ENCODE results near the gene PADI1. TPM values are rescaled to one million over a fixed set of nuclear protein-coding genes. Genes with fewer than 3 reads are reported as not detected.

Gene PADI1
- total RNA-seq, 4 donors from 2014 or later, result 2.1 TPM; not detected in 3

DNA sequence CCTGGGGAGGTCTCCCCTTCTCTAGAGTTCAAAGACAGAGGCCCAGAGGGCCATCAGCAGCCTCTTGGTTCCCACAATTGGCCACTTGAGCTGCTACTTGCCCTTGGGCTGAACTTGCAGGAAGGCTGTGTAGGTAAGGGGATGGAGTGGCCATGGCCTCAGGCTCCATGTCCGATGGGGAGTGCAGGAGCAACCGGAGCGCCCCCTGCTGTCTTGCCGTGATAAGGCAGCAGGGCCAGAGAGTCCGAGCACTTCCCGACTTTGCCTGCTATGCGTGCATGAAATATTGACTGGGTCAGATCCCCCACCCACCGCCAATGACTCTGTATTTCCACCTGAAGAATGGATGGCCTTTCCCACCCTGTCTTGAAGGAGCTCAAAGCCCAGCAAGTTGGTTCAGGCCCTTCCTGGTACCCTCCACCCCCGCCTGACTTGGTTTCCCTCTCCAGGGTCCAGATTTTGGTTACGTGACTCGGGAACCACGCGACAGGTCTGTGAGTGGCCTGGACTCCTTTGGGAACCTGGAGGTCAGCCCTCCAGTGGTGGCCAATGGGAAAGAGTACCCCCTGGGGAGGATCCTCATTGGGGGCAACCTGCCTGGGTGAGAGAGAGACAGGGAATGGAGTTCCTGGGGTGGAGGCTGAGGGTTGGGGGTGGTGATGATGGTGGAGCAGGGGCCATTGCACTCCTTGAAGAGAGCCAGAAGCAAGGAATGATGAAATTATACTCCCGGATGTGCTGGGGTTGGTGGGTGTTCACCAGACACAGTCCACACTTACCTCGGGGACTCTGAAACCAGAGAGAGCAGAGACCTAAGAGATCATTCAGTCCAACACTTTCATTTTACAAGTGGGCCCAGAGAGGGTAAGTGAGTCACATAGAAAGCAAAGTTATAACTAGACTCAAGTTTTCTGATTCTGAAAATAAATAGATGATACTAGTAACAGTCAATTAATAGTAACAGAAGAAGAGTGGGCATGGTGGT lies 69.5 kb downstream of the PADI1 start:
- Histone ChIP-seq H3K4me3 (no peak overlapping the region), H3K27me3 (peaks cover 0 to 51% (median 0%) of the 10 kb centered on the region in 4 donors), H3K4me1 (no peaks in the 10 kb centered on the region), H3K36me3 (no peaks in the 10 kb centered on the region), H3K9me3 (no peaks in the 10 kb centered on the region), H3K27ac (replicated peaks in 1 of 4) (no peak overlapping the region)
- intact Hi-C loops (cut with DNase I), result no loop called here
- WGBS, result 89% methylated on average over 8 of the region's 15 CpGs
- DNase-seq (ENCODE audit: extremely low spot score), result no peak
- TF ChIP-seq CTCF (IDR thresholded peaks at IDR 0.05) (peak in 1 of 3 experiments; percentile 15), POLR2A (IDR thresholded peaks at IDR 0.05; ENCODE audit: low read depth) (no peak)

DNA sequence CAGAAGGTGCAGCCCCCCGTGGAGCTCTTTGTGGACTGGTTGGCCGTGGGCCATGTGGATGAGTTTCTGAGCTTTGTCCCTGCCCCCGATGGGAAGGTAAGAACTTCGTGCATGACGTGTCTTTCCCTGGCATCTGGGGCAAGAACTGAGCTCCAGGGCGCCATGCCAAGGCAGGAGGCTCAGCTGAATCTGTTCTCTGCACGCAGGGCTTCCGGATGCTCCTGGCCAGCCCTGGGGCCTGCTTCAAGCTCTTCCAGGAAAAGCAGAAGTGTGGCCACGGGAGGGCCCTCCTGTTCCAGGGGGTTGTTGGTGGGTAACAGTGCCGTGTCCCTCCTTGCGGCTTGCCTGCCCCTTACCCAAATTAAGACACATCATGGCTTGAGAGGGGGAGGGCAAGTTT lies 71.6 kb downstream of the PADI1 start:
- Histone ChIP-seq H3K4me3 (no peak overlapping the region), H3K36me3 (no peaks in the 10 kb centered on the region), H3K4me1 (no peaks in the 10 kb centered on the region), H3K9me3 (no peaks in the 10 kb centered on the region), H3K27ac (replicated peaks in 1 of 4) (no peak overlapping the region), H3K27me3 (peaks cover 0 to 51% (median 0%) of the 10 kb centered on the region in 4 donors)
- TF ChIP-seq POLR2A (IDR thresholded peaks at IDR 0.05; ENCODE audit: low read depth) (no peak), CTCF (IDR thresholded peaks at IDR 0.05) (no peak), EP300 (IDR thresholded peaks at IDR 0.05) (no peak), POLR2AphosphoS5 (IDR thresholded peaks at IDR 0.05) (no peak)
- intact Hi-C loops (cut with DNase I), result no loop called here
- no peak for DNase-seq (ENCODE audit: extremely low spot score)
- WGBS, result 46% methylated on average over 8 of the region's 11 CpGs

GRCh38 chr1:17277511-17278159 lies 72.7 kb downstream of the PADI1 start:
- H3K9me3 ChIP-seq, result no peaks in the 10 kb centered on the region
- intact Hi-C loops (cut with DNase I), result no loop called here
- H3K27me3 ChIP-seq, result peaks cover 0 to 55% (median 0%) of the 10 kb centered on the region in 4 donors
- H3K36me3 ChIP-seq, result no peaks in the 10 kb centered on the region
- H3K4me3 ChIP-seq, result no peak overlapping the region
- DNase-seq (ENCODE audit: extremely low spot score), result no peak
- TF ChIP-seq CTCF (IDR thresholded peaks at IDR 0.05), result no peak
- TF ChIP-seq POLR2AphosphoS5 (IDR thresholded peaks at IDR 0.05), result no peak
- TF ChIP-seq EP300 (IDR thresholded peaks at IDR 0.05), result no peak
- no peak for TF ChIP-seq POLR2A (IDR thresholded peaks at IDR 0.05; ENCODE audit: low read depth)
- no peak overlapping the region for H3K27ac ChIP-seq (replicated peaks in 1 of 4)
- 76% methylated on average over 5 of the region's 8 CpGs for WGBS
- no peaks in the 10 kb centered on the region for H3K4me1 ChIP-seq

DNA sequence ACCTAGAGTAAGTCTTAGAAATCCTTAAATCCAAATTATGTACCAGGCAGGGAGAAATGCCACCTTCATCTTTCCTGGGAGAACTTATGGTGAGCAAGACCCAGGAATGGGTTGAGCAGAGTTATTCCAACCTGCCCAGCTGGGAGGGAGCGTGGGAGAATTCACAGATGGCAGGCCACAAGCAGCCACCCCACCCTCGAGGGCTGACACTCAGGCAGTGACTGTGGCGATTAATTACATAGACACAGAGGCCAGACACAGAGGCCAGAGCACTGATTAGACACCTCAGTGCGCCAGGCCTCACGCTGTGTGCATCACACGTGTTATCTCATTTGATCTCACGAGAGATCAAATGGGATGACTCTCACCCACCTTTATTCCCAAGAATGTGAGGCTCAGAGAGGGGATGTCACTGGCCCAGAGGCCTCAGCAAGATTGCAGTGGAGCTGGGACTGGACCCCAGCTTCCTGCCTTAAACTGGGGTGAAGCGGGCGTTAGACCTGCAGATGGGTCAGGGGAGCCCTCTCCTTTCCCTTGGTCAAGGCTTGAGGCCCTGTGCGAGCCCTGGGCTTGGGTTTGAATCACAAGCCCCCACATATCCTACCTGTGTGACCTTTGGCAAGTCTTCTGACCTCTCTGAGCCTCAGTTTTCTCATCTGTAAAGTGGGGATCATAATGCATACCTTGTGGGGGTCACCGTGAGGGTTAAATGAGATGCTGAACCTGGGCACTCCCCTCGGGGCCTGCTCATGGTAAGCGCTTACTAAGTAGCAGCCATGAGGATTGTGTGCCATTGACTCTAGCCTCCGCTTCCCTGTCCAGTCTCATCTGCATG lies 74.3 kb downstream of the PADI1 start:
- intact Hi-C loops (cut with DNase I), result no loop called here
- WGBS, result 87% methylated on average over 11 of the region's 14 CpGs

More for the DNA sequence above, 74.3 kb downstream of the PADI1 start:
- TF ChIP-seq POLR2A (IDR thresholded peaks at IDR 0.05; ENCODE audit: low read depth) (no peak), EP300 (IDR thresholded peaks at IDR 0.05) (no peak), CTCF (IDR thresholded peaks at IDR 0.05) (no peak), POLR2AphosphoS5 (IDR thresholded peaks at IDR 0.05) (no peak)
- Histone ChIP-seq H3K4me1 (no peaks in the 10 kb centered on the region), H3K4me3 (no peak overlapping the region), H3K27me3 (peaks cover 0 to 64% (median 0%) of the 10 kb centered on the region in 4 donors), H3K9me3 (no peaks in the 10 kb centered on the region), H3K36me3 (no peaks in the 10 kb centered on the region), H3K27ac (replicated peaks in 1 of 4) (no peak overlapping the region)
- no peak for DNase-seq (ENCODE audit: extremely low spot score)
